Activated naive CD4-positive, alpha-beta T cell treated with anti-CD3 and anti-CD28 coated beads for 36 hours (primary cell): Measurements from ENCODE around the gene EDN3. TPM values are rescaled to one million over a fixed set of nuclear protein-coding genes. Genes with fewer than 3 reads are reported as not detected.

Experiments
- CTCF ChIA-PET: fragments of 350-600 bp; sonication (Branson Sonifier 250); formaldehyde crosslinking; loops from one replicate; lab custom pipeline; 2021; ENCODE audit warnings: antibody characterized with exemption; lab: Charles Lee
- DNase-seq: peaks from one replicate; pipeline ENCODE4 v3.0.0-alpha.2; 2020
- H3K27ac Mint-ChIP-seq: one replicate; pipeline ENCODE4 v1.8.0; 2021; ENCODE audit warnings: mild to moderate bottlenecking, mixed read lengths
- H3K27me3 Mint-ChIP-seq: one replicate; pipeline ENCODE4 v1.8.0; 2021; ENCODE audit warnings: low read depth, mixed read lengths
- H3K36me3 Mint-ChIP-seq: one replicate; pipeline ENCODE4 v1.8.0; 2021; ENCODE audit warnings: low read depth, mixed read lengths
- H3K4me1 Mint-ChIP-seq: one replicate; pipeline ENCODE4 v1.8.0; 2021; ENCODE audit warnings: low read depth, mixed read lengths
- H3K4me3 Mint-ChIP-seq: one replicate; pipeline ENCODE4 v1.8.0; 2021; ENCODE audit warnings: mild to moderate bottlenecking, moderate library complexity, mixed read lengths
- H3K9me3 Mint-ChIP-seq: one replicate; pipeline ENCODE4 v1.8.0; 2021; ENCODE audit warnings: mixed read lengths
- intact Hi-C: fragments of 100-400 bp; cut with micrococcal nuclease; formaldehyde crosslinking; loops from one replicate; pipeline ENCODE4 v1.15.1; 2023
- total RNA-seq, 2 experiments: library from RNA; stranded (reverse); gene quantifications; one replicate each; pipeline ENCODE4 v1.2.3, GENCODE V29; 2021

The EDN3 gene
- total RNA-seq, 2 experiments from 2014 or later, result not detected

GRCh38 chr20:59359906-59360725 is 59.7 kb downstream of the EDN3 start:
- intact Hi-C loops, result no loop called here
- no peaks in the 10 kb centered on the region for H3K36me3 Mint-ChIP-seq
- no peak overlapping the region for H3K27ac Mint-ChIP-seq
- H3K9me3 Mint-ChIP-seq, result no peaks in the 10 kb centered on the region
- CTCF ChIA-PET, result interaction anchor here (0.6 kb wide), 1 partner anchor 417 kb away, joined by 5 read pairs; no protein-coding TSS in a partner anchor
- no peak for DNase-seq
- H3K27me3 Mint-ChIP-seq, result no peaks in the 10 kb centered on the region
- no peaks in the 10 kb centered on the region for H3K4me1 Mint-ChIP-seq
- H3K4me3 Mint-ChIP-seq, result no peak overlapping the region

GRCh38 chr20:59360934-59361333 is 60.5 kb downstream of the EDN3 start:
- no peaks in the 10 kb centered on the region for H3K4me1 Mint-ChIP-seq
- H3K27me3 Mint-ChIP-seq, result no peaks in the 10 kb centered on the region
- CTCF ChIA-PET, result no interaction called here
- no peak overlapping the region for H3K4me3 Mint-ChIP-seq
- intact Hi-C loops, result no loop called here
- no peaks in the 10 kb centered on the region for H3K36me3 Mint-ChIP-seq
- no peak overlapping the region for H3K27ac Mint-ChIP-seq
- no peak for DNase-seq
- H3K9me3 Mint-ChIP-seq, result no peaks in the 10 kb centered on the region

- no peak for DNase-seq
- no peaks in the 10 kb centered on the region for H3K36me3 Mint-ChIP-seq
- no peak overlapping the region for H3K27ac Mint-ChIP-seq
- no peaks in the 10 kb centered on the region for H3K4me1 Mint-ChIP-seq
- no peaks in the 10 kb centered on the region for H3K27me3 Mint-ChIP-seq
- H3K4me3 Mint-ChIP-seq, result no peak overlapping the region
- intact Hi-C loops, result no loop called here
- no peaks in the 10 kb centered on the region for H3K9me3 Mint-ChIP-seq
- CTCF ChIA-PET, result no interaction called here
Observed at GRCh38 chr20:59361411-59361810, 61.0 kb downstream of the EDN3 start.

- no peaks in the 10 kb centered on the region for H3K36me3 Mint-ChIP-seq
- H3K4me1 Mint-ChIP-seq, result no peaks in the 10 kb centered on the region
- H3K4me3 Mint-ChIP-seq, result no peak overlapping the region
- no peaks in the 10 kb centered on the region for H3K9me3 Mint-ChIP-seq
- H3K27me3 Mint-ChIP-seq, result no peaks in the 10 kb centered on the region
- no peak for DNase-seq
- CTCF ChIA-PET, result no interaction called here
- no peak overlapping the region for H3K27ac Mint-ChIP-seq
- intact Hi-C loops, result no loop called here
Observed at GRCh38 chr20:59363101-59363500, 62.7 kb downstream of the EDN3 start.

GRCh38 chr20:59364611-59365010 is 64.2 kb downstream of the EDN3 start:
- Mint-ChIP-seq H3K9me3 (no peaks in the 10 kb centered on the region), H3K27me3 (no peaks in the 10 kb centered on the region), H3K4me3 (no peak overlapping the region), H3K27ac (no peak overlapping the region), H3K36me3 (no peaks in the 10 kb centered on the region), H3K4me1 (no peaks in the 10 kb centered on the region)
- CTCF ChIA-PET, result no interaction called here
- no peak for DNase-seq
- intact Hi-C loops, result no loop called here

GRCh38 chr20:59365611-59366285 is 65.3 kb downstream of the EDN3 start:
- Mint-ChIP-seq H3K4me1 (no peaks in the 10 kb centered on the region), H3K4me3 (no peak overlapping the region), H3K27ac (no peak overlapping the region), H3K36me3 (no peaks in the 10 kb centered on the region), H3K9me3 (no peaks in the 10 kb centered on the region), H3K27me3 (no peaks in the 10 kb centered on the region)
- CTCF ChIA-PET, result no interaction called here
- intact Hi-C loops, result no loop called here
- no peak for DNase-seq

- Mint-ChIP-seq H3K9me3 (no peaks in the 10 kb centered on the region), H3K4me3 (no peak overlapping the region), H3K27ac (no peak overlapping the region), H3K27me3 (peaks cover 2% of the 10 kb centered on the region), H3K36me3 (no peaks in the 10 kb centered on the region), H3K4me1 (no peaks in the 10 kb centered on the region)
- CTCF ChIA-PET, result no interaction called here
- intact Hi-C loops, result no loop called here
- DNase-seq, result no peak
Observed at GRCh38 chr20:59371431-59371830, 71.0 kb downstream of the EDN3 start.

- Mint-ChIP-seq H3K4me3 (no peak overlapping the region), H3K27me3 (peaks cover 2% of the 10 kb centered on the region), H3K36me3 (no peaks in the 10 kb centered on the region), H3K27ac (no peak overlapping the region), H3K4me1 (peaks cover 2% of the 10 kb centered on the region), H3K9me3 (no peaks in the 10 kb centered on the region)
- no peak for DNase-seq
- intact Hi-C loops, result no loop called here
- CTCF ChIA-PET, result no interaction called here
Observed at GRCh38 chr20:59374261-59374660, 73.8 kb downstream of the EDN3 start.

- CTCF ChIA-PET, result interaction anchor here (0.5 to 1.1 kb wide), 2 partner anchors 80 to 194 kb away, joined by 3 read pairs; no protein-coding TSS in a partner anchor
- Mint-ChIP-seq H3K4me3 (no peak overlapping the region), H3K36me3 (no peaks in the 10 kb centered on the region), H3K9me3 (no peaks in the 10 kb centered on the region), H3K27me3 (peaks cover 2% of the 10 kb centered on the region), H3K27ac (no peak overlapping the region), H3K4me1 (peaks cover 2% of the 10 kb centered on the region)
- intact Hi-C loops, result no loop called here
- no peak for DNase-seq
Observed at GRCh38 chr20:59375541-59375940, 75.1 kb downstream of the EDN3 start.

Other genes with a start within 250 kb of the EDN3 start
- 1 to 10 TPM; 5.1 to 6.0 TPM for gene ZNF831, start 136.8 kb upstream of the EDN3 start, total RNA-seq